Stimulated activated CD4-positive, alpha-beta T cell treated with anti-CD3 and anti-CD28 coated beads, Interleukin-4, amount 100 ng/mL, for 24 hours (primary cell): ENCODE results near the gene NUP54.

ENCODE experiments used
- DNase-seq: peaks from one replicate; pipeline ENCODE4 v3.0.0-alpha.2; 2020

Gene NUP54

GRCh38 chr4:76141241-76141640, 7.0 kb downstream of the NUP54 start:
- DNase-seq = no peak

- DNase-seq = no peak
Measured at GRCh38 chr4:76127754-76128153, 20.4 kb downstream of the NUP54 start.

DNA sequence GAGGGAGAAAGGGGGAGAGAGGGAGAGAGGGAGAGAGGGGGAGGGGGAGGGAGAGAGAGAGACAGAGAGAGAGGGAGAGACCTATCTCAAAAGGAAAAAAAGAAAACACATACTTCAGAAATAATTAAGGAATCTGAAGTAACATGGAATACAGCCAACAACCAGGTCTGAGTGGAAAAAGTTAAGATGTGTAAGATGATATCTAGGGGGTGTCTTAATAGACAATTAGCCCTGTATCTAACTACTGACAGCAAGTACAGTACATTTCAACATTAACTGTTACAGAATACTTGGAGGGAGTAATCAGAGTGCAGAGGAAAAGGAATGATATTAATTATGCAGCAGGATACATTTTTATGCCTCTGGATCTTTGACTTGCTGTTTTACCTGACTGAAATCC, 22.4 kb downstream of the NUP54 start:
- no peak for DNase-seq

GRCh38 chr4:76120199-76120598, 28.0 kb downstream of the NUP54 start:
- DNase-seq = no peak

GRCh38 chr4:76117536-76117935, 30.7 kb downstream of the NUP54 start:
- no peak for DNase-seq

- no peak for DNase-seq
Measured at GRCh38 chr4:76116821-76117220, 31.4 kb downstream of the NUP54 start.

DNA sequence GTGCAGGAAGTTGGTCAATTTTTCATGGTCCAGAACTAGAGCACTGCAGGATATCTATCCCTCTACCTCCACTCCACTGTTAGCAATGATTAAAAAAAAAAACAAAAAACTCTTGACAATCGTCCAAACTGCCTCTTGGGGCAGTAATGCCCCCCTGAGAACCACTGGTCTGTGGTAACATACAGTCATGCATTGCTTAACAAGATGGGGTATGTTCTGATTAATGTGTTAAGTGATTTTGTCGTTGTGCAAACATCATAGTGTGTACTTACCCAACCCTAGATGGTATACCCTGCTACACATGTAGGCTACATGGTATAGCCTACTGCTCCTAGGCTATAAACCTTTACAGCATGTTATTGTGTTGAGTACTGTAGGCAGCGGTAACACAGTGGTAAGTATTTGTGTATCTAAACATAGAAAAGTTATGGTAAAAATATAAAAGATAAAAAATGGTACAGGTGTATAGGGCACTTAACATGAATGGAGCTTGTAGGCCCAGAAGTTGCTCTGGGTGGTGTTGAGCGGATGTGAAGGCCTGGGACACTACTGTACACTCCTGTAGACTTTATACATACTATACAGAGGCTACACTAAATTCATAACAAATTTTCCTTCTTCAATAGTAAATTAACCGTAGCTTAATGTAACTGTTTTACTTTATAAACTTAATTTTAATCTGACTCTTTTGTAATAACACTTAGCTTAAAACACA, 39.6 kb downstream of the NUP54 start:
- no peak for DNase-seq

DNA sequence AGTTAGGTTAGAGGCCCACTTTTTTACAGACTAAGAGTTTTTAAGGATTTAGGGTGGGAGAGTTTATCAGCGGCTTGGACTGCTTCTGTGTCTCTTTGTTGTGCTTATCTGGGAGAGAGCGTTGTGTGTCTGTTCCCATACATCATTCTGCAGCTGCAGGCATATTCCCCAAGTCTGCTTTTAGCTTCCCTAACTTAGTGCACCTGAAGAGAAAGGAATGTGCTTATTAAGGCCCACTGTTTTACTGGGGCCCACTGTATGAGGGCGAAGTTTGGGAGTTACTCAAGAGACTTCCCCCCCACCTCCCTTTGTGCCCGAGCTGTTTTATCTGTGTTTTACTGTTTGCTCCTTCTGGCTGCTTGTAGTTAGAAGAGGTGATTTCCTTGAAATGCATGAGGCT, 41.8 kb downstream of the NUP54 start:
- no peak for DNase-seq

DNA sequence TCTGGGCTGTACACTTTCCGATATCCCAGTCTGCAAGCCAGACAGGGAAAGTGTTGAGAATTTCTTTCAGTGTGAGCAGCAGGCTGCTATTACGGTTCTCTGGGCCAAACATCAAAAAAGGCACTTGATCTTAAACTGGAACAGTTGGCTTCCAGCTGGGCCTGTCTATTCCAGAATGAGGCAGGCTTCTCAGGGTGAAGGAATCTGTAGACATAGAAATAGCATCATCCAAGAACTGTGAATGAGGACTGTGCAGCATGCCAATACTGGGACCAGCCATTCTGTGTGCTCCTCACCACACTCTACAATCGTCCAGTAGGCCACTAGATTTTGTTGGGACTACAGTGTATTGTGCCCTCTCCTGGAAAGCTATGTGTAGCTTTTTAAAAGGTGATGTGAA, 42.5 kb downstream of the NUP54 start:
- DNase-seq = no peak

GRCh38 chr4:76096076-76096475, 52.1 kb downstream of the NUP54 start:
- DNase-seq = no peak

- DNase-seq = no peak
Measured at GRCh38 chr4:76095568-76095967, 52.6 kb downstream of the NUP54 start.

GRCh38 chr4:76091052-76091451, 57.1 kb downstream of the NUP54 start:
- no peak for DNase-seq

GRCh38 chr4:76090241-76090691, 57.9 kb downstream of the NUP54 start:
- no peak for DNase-seq

- no peak for DNase-seq
Measured at GRCh38 chr4:76088719-76089118, 59.5 kb downstream of the NUP54 start.

DNA sequence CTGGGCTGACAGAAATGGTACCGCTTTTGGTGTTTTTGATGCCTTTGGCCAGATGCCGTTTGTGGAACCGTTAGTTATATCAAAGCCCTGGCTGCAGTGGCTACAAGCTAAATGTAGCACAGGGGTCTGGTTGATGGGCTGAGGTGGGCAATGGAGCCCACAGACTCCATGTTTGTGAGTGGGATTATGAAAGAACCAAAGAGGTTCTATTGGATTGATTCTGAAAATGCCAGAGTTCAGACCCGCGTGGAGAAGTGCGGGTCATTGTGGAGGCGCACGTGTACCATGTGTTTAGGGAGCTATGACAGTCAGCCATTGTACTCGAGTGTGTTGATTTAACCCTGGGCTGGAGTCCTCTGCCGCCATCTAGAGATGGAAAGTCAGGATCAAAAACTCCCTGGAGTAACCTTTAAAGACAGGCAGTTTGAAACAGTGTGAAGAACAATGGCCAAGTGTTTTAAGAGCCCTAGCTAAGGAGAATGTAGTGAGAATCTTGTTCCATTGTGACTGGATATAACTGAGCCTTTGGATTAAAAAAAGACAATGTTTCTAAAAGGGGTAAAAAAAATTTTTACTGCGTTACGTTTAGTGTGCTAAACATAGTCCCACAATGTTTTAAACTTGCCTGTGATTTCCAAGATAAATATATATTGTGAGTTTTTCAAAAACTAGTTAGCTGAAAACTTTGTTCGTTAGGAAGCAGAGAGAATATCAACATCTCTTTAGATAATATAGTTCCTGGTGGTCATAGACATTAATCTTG, 61.0 kb downstream of the NUP54 start:
- no peak for DNase-seq

- DNase-seq = no peak
Measured at GRCh38 chr4:76084542-76084941, 63.7 kb downstream of the NUP54 start.

DNA sequence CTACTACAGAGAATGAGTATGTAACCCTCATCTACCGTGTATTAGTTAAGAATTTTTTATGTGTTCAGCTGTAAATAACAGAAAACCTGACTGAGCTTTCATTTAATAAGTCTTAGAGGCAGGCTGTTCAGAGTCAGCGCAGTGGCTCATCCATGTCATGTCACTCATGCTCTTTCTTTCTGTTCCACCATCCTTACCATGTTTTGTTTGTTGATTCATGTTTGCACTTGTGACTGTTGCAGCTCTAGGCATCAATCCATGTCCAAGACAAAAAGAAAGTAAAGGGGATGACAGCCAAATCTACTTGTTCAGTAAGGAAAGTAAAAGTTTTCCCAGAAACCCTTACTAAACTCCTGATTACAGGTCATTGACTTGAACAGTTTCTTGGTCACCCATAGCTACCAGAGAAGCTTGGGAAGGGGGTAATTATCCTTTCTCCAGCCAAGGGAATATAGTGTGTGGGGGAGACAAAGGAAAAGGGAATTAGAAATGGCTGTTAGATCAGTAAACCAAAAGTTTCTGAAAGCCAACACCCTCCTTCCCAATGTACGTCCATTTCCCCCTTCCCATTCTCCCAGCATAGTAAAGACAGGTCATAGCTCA, 64.7 kb downstream of the NUP54 start:
- no peak for DNase-seq

DNA sequence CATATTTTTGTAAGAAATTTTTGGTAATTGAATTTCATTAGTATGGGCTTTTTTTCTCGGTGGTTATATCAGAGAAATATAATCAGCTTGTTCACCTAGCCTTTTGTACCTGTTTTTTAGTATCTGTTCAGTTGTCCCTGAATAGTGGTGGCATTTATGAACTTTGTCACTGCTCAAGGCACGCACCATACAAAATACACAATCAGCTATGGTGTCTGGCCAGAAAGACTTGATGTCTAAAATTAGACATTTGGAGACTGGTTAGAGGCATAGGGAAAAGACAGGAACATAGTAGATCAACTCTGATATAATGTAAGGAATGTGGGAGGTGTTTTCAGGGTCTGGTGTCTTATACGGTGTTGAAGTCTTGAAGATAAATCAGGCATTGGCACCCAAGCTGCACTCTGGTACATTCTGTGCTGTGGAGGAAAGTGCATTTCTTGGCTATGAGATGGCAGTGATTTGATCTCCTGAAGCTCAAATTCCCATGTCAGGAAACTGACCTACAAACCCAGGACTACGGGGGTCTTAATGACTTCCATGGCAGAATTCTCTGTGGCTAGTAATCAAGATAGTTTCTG, 70.1 kb downstream of the NUP54 start:
- no peak for DNase-seq

GRCh38 chr4:76074993-76075600, 73.1 kb downstream of the NUP54 start:
- DNase-seq = no peak

DNA sequence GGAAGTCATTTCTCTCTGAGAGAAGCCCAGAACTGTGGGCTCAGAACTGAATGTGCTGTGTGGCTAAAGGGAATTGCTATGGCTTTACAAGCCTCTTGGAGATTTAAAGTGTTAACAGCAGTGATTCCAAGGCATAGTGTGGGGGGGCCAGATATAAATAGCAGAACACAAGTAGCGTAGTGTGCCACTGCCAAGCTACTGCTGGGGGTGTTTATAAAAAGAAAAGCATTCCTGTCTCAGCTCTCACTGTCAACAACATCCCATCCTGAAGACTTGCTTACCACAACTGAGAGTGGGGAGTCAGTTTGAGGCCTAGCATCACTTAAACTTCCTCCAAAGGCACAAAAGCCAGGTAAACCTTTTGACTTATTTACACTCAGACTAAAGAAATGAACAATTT, 73.7 kb downstream of the NUP54 start, which contains the start of gene ART3:
Gene ART3, plus strand, starts transcription at position 242 of the 400 bp plus-strand sequence. CDS start 1,181 bp downstream, outside the sequence.
- DNase-seq = no peak

DNA sequence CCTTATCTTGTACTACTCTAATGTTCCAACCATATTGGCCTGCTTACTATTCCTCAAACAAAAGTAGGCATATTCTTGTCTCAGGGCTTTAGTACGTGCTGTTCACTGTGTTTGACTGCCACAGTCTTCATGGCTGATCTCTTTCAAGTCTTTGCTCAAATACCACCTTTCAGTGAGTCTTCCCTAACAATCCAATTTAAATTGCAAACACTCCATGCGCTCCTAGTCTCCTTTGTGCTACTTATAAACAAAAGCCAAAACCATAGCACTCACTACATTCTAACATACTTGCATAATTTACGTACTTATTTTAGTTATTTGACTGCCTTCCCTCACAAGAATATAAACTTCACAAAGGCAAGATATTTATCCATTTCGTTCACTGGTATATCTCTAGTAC, 75.4 kb downstream of the NUP54 start:
- no peak for DNase-seq

GRCh38 chr4:76067652-76068286, 80.4 kb downstream of the NUP54 start:
- DNase-seq = peak; percentile 83

DNA sequence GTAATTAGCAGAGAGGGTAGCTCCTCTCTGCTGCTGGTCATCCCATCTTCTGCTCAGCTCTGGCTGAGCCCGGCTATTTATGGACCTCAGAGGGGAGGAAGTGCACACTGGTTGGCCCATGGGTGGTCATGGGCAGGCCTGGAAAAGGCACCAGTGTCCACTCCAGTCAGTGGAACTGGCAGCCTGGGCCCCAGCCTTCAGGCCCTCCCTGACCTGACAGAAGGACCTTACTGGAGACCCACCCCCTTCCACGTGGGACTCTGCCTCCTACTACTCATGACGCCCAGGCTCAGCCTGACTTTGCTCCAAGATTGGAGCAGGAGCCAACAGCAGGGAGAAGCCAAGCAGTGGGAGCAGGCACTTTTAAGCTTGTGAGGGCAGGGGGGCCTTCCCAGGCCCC, 81.7 kb downstream of the NUP54 start:
- DNase-seq = no peak
